Hepatocyte (in vitro differentiated cells): Measurements from ENCODE around the gene VAMP4. TPM values are rescaled to one million over a fixed set of nuclear protein-coding genes. Genes with fewer than 3 reads are reported as not detected.

Source experiments
- DNase-seq: peaks from one replicate; pipeline ENCODE4 v3.0.0-alpha.2; 2016; ENCODE audit warnings: low spot score
- H2AFZ ChIP-seq: fragments of 200-600 bp; sonication (generic); 2 replicates; pipeline ENCODE4 v1.6.0; 2016; ENCODE audit warnings: antibody characterized with exemption, mild to moderate bottlenecking
- H3K27ac ChIP-seq: fragments of 200-600 bp; sonication (generic); 2 replicates; pipeline ENCODE4 v1.5.1; 2016; ENCODE audit warnings: mild to moderate bottlenecking
- H3K27me3 ChIP-seq: fragments of 200-600 bp; sonication (generic); 2 replicates; pipeline ENCODE4 v1.6.1; 2016
- H3K36me3 ChIP-seq: fragments of 200-600 bp; sonication (generic); replicated peaks from 2 replicates; pipeline ENCODE4 v1.5.1; 2016; ENCODE audit warnings: low read depth; ENCODE audit not compliant: insufficient read depth
- H3K4me1 ChIP-seq: fragments of 200-600 bp; sonication (generic); 2 replicates; pipeline ENCODE4 v1.5.1; 2016; ENCODE audit warnings: mild to moderate bottlenecking, moderate library complexity; ENCODE audit not compliant: insufficient read depth
- H3K4me2 ChIP-seq: fragments of 200-600 bp; sonication (generic); 2 replicates; pipeline ENCODE4 v1.6.0; 2016
- H3K4me3 ChIP-seq: fragments of 200-600 bp; sonication (generic); 2 replicates; pipeline ENCODE4 v1.5.1; 2016; ENCODE audit warnings: mild to moderate bottlenecking
- H3K79me2 ChIP-seq: fragments of 200-600 bp; sonication (generic); 2 replicates; pipeline ENCODE4 v1.6.0; 2017; ENCODE audit warnings: mild to moderate bottlenecking
- H3K9me2 ChIP-seq: fragments of 200-600 bp; sonication (generic); replicated peaks from 2 replicates; pipeline ENCODE4 v1.6.0; 2017; ENCODE audit warnings: mild to moderate bottlenecking; ENCODE audit not compliant: insufficient read depth
- H3K9me3 ChIP-seq: fragments of 200-600 bp; sonication (generic); 2 replicates; pipeline ENCODE4 v1.5.1; 2016; ENCODE audit warnings: low read depth, mild to moderate bottlenecking
- H4K20me1 ChIP-seq: fragments of 200-600 bp; sonication (generic); 2 replicates; pipeline ENCODE4 v1.6.0; 2016; ENCODE audit warnings: mild to moderate bottlenecking; ENCODE audit not compliant: insufficient read depth, poor library complexity, severe bottlenecking
- EZH2 ChIP-seq: fragments of 200-600 bp; sonication (generic); IDR thresholded peaks from 2 replicates; pipeline ENCODE4 v1.6.1; 2016; ENCODE audit warnings: antibody characterized with exemption, mild to moderate bottlenecking, borderline replicate concordance
- EZH2phosphoT487 ChIP-seq: fragments of 200-600 bp; sonication (generic); IDR thresholded peaks from one replicate; pipeline ENCODE4 v1.6.1; 2018; ENCODE audit warnings: antibody characterized with exemption, mild to moderate bottlenecking, low read depth, moderate library complexity; ENCODE audit not compliant: unreplicated experiment, severe bottlenecking
- WGBS: methylation state at CpG from one replicate; pipeline ENCODE4 v1.1.6; 2016; ENCODE audit warnings: low lambda C conversion rate; ENCODE audit errors: missing lambda C conversion rate; 5-methylcytosine and 5-hydroxymethylcytosine counted together
- polyA plus RNA-seq: library from polyadenylated mRNA; unstranded; fragments of >200 nt; fragmentation: Nextera tagmentation; extraction: Ambion mirVana; gene quantifications from 2 replicates; pipeline ENCODE4 v1.2.1, GENCODE V29; 2016
- total RNA-seq: library from RNA; depleted of rRNA; stranded (reverse); fragments of >200 nt; gene quantifications from 2 replicates; pipeline ENCODE4 v1.2.3, GENCODE V29; 2014
- TF ChIP-seq, protein P1 (sequence below): fragments of 200-600 bp; sonication (generic); IDR thresholded peaks from 2 replicates; pipeline ENCODE4 v1.5.1; 2016; ENCODE audit warnings: antibody characterized with exemption, mild to moderate bottlenecking; ENCODE audit not compliant: poor library complexity

Gene VAMP4
- 8.9 and 9.1 TPM in 2 replicates for total RNA-seq
- 5.8 and 9.5 TPM in 2 replicates for polyA plus RNA-seq

- Histone ChIP-seq H3K4me1 (no peaks in the 10 kb centered on the region), H4K20me1 (no peaks in the 10 kb centered on the region), H3K9me3 (no peaks in the 10 kb centered on the region), H3K27ac (peak within 1 kb of the TSS; percentile 100), H3K4me2 (peak within 1 kb of the TSS; percentile 84), H3K9me2 (no peaks in the 10 kb centered on the region), H2AFZ (peak within 1 kb of the TSS; percentile 100), H3K79me2 (peaks cover 10% of the 10 kb centered on the region), H3K36me3 (no peaks in the 10 kb centered on the region), H3K4me3 (peak within 1 kb of the TSS; percentile 98), H3K27me3 (no peaks in the 10 kb centered on the region)
- under 1% methylated on average over 53 of the region's 57 CpGs for whole genome bisulfite sequencing
- TF ChIP-seq, protein P1, sequence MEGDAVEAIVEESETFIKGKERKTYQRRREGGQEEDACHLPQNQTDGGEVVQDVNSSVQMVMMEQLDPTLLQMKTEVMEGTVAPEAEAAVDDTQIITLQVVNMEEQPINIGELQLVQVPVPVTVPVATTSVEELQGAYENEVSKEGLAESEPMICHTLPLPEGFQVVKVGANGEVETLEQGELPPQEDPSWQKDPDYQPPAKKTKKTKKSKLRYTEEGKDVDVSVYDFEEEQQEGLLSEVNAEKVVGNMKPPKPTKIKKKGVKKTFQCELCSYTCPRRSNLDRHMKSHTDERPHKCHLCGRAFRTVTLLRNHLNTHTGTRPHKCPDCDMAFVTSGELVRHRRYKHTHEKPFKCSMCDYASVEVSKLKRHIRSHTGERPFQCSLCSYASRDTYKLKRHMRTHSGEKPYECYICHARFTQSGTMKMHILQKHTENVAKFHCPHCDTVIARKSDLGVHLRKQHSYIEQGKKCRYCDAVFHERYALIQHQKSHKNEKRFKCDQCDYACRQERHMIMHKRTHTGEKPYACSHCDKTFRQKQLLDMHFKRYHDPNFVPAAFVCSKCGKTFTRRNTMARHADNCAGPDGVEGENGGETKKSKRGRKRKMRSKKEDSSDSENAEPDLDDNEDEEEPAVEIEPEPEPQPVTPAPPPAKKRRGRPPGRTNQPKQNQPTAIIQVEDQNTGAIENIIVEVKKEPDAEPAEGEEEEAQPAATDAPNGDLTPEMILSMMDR = no peak
- no peak for TF ChIP-seq EZH2phosphoT487
- no peak for TF ChIP-seq EZH2
- DNase-seq = peak; percentile 95
These were observed at the start of gene VAMP4 for GRCh38 chr1:171741872-171742576. TSS of gene VAMP4 (minus strand) at chr1:171742065. CDS start at chr1:171738414, 3,651 bp downstream.

GRCh38 chr1:171790318-171790717 lies 48.5 kb upstream of the VAMP4 start:
- Histone ChIP-seq H3K27me3 (no peaks in the 10 kb centered on the region), H2AFZ (no peak overlapping the region), H3K9me3 (no peaks in the 10 kb centered on the region), H3K27ac (no peak overlapping the region), H3K36me3 (no peaks in the 10 kb centered on the region), H3K4me1 (no peaks in the 10 kb centered on the region), H3K4me2 (no peak overlapping the region), H3K9me2 (no peaks in the 10 kb centered on the region), H4K20me1 (no peaks in the 10 kb centered on the region), H3K79me2 (no peaks in the 10 kb centered on the region), H3K4me3 (no peak overlapping the region)
- 93% methylated on average over 6 of the region's 6 CpGs for WGBS
- DNase-seq = no peak
- TF ChIP-seq EZH2phosphoT487 = no peak
- TF ChIP-seq, protein P1 = no peak
- no peak for TF ChIP-seq EZH2

DNA sequence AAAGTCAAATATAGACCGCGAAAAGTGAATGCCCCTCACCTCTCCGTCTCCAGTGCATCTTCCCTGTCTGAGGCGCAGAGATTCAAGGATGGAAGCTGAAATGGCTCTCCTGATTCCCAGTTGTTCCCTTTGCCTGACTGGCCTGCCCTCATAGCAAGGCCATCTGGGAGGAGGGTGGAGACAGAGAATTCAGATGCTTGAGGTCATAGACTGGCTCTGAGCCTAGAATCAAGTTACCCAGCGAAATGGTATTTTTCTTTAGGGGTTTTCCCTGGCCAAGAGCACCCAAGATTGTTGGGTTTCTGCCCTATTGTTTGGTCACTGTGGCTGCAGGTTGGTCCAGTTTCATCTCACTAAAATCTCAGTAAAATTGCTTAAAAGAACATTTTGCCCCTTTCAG lies 46.8 kb upstream of the VAMP4 start:
- Histone ChIP-seq H3K27ac (no peak overlapping the region), H3K27me3 (no peaks in the 10 kb centered on the region), H3K4me3 (no peak overlapping the region), H2AFZ (no peak overlapping the region), H3K4me2 (no peak overlapping the region), H3K79me2 (peaks cover 11% of the 10 kb centered on the region), H4K20me1 (no peaks in the 10 kb centered on the region), H3K9me2 (no peaks in the 10 kb centered on the region), H3K36me3 (no peaks in the 10 kb centered on the region), H3K4me1 (no peaks in the 10 kb centered on the region), H3K9me3 (no peaks in the 10 kb centered on the region)
- 96% methylated on average over 5 of the region's 5 CpGs for WGBS
- no peak for DNase-seq
- TF ChIP-seq EZH2 = no peak
- TF ChIP-seq, protein P1 = no peak
- TF ChIP-seq EZH2phosphoT487 = no peak
